Measurements from ENCODE around the gene CARD8. TPM values are rescaled to one million over a fixed set of nuclear protein-coding genes. Genes with fewer than 3 reads are reported as not detected.
"Not testable (repeated sequence)": the region's sequence is repeated elsewhere in the genome, so short reads cannot be mapped to it uniquely, and the experiment has no call there.

Gene CARD8, protein sequence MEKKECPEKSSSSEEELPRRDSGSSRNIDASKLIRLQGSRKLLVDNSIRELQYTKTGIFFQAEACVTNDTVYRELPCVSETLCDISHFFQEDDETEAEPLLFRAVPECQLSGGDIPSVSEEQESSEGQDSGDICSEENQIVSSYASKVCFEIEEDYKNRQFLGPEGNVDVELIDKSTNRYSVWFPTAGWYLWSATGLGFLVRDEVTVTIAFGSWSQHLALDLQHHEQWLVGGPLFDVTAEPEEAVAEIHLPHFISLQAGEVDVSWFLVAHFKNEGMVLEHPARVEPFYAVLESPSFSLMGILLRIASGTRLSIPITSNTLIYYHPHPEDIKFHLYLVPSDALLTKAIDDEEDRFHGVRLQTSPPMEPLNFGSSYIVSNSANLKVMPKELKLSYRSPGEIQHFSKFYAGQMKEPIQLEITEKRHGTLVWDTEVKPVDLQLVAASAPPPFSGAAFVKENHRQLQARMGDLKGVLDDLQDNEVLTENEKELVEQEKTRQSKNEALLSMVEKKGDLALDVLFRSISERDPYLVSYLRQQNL
- 10 to 100 TPM; 29.1 to 62.3 (median 39.7) TPM for polyA plus RNA-seq (ENCODE audit: insufficient read length in 10 of 10)
- long read RNA-seq, donor 1, result 0 reads
- long read RNA-seq, donor 2, result 0 reads
- long read RNA-seq, donor 3, result 0 reads
- long read RNA-seq, donor 4, partial matches to known transcripts, result 0 of 1 reads
- long read RNA-seq, donor 4, other reads (novel, unspliced or antisense), result 0 of 1 reads
- long read RNA-seq, donor 5, partial matches to known transcripts, result 0 of 1 reads
- long read RNA-seq, donor 5, other reads (novel, unspliced or antisense), result 0 of 1 reads
- long read RNA-seq, donor 6, full-length matches to known transcripts, result 2 of 2 reads
- long read RNA-seq, donor 6, partial matches to known transcripts, result 0 of 2 reads
- long read RNA-seq, donor 6, other reads (novel, unspliced or antisense), result 0 of 2 reads
- long read RNA-seq, donor 7, result 0 reads
- long read RNA-seq, donor 8, partial matches to known transcripts, result 0 of 2 reads
- long read RNA-seq, donor 8, other reads (novel, unspliced or antisense), result 0 of 2 reads
- long read RNA-seq, donor 9, result 0 reads

DNA sequence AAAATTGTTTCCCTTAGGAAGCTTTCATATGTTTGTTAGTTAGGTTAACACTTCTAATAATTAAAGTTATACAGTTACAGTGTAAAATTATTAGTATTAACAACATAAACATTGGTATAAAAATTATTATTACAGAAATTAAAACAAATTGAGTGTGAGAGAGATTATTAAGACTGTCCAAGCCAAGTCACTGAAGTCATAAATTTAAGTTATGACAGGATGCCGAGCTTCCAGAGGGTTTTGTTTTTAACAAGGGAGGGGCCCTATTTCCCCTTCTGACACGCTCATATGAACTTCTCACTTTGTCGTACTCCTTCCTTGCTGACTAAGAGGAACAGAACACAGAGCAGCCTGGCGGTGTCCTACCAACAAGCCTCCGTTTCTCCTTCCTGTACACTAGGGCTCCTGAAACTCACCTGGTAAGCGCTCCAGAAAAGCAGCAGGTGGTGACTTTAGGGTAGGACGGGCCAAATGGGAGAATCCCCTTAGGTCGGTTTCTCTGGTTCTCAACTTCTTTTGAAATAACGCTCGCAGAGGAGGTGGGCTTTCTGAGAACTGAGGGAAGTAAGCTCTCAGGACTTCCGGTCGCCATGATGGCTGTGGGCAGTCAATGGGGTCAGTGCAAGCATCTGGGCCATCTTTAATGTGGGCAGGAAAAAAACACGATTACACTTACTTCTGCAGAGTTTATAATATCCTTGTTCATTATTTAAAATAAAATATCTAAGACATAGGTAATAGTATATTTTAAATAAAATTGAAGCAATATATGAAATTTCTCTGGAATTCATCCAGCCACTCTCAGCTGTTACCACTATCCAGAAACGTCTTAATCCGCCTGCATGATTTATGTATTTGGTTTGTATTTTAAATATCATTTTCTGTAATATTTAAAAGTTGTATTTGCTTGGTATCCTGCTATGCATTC, at the start of gene CARD8:
TSS of gene CARD8 (minus strand) at position 537 of the 928 bp plus-strand sequence. CDS start 14,892 bp downstream, outside the sequence.
- peak; percentile 91 to 97 (median 92) for DNase-seq

DNA sequence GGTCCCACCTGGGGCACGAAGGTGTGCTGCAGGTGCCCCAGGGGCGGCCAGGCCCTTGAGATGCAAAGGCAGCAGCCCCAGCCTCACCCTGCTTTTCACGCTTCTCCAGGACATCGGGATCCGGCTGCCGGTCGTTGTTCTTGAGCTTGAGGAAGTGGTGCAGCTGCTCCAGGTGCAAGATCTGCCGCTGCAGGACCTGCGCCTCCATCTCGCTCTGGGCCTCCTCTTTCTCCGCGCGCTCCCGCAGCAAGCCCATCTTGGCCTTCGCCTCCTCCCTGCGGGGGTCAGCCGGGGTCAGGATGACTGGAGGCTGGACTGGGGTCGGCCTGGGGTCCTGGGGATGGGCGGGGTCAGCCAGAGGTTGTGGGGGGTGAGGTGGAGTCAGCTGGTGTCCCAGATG, 48.2 kb upstream of the CARD8 start:
- DNase-seq, result no peak

DNA sequence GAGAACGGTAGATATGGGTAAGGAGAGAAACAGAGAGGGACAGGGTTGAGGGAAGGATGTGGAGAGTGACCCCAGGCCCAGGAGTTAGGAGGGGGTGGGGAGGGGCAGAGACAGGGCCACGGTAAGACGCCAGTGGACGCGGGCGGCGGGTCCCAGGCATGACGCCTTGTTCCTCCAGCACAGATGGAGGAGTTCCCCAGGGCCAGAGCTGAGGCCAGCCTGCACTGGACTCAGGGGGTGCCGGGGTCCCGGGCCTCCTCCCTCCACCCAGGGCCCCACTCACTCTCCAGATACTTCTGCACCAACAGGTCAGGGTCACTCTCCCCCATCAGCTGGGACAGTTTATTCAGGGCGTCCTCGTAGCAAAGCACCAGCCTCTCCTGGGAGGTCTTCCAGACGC, 47.7 kb upstream of the CARD8 start:
- no peak for DNase-seq

DNA sequence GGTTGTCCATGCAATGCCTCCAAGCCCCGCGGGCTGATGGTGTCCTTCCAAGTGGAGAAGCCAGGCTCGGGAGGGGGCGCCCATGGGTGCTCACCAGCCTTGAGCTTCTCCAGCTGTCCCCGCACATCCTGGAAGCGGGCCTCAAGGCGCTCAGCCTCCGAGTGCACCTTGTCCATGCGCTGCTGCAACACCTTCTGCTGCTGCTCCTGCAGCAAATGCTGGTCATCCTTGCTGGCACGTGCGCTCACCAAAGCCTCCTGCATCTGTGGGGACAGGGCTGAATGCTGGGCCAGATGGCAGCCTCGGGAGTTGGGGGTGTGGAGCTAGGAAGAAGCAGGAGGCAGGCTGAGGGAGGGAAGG, 46.9 kb upstream of the CARD8 start:
- DNase-seq, result no peak

DNA sequence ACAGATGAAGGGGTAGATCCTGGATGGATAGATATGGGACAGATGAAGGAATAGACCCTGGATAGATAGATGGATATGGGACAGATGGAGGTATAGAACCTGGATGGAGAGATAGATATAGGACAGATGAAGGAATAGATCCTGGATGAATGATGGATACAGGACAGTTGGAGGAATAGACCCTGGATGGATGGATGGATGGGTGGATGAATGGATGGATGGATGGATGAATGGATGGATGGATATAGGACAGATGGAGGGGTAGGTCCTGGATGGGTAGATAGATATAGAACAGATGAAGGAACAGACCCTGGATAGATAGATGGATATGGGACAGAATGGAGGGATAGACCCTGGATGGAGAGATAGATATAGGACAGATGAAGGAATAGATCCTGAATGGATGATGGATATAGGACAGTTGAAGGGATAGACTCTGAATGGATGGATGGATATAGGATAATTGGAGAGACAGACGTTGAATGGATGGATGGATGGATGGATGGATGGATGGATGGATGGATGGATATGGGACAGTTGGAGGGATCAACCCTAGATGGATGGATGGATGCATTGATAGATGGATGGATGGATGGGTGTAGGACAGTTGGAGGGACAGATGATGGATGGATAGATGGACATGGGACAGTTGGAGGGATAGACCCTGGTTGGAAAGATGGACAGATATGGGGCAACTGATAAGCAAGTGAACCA, 46.3 kb upstream of the CARD8 start:
- no peak for DNase-seq

DNA sequence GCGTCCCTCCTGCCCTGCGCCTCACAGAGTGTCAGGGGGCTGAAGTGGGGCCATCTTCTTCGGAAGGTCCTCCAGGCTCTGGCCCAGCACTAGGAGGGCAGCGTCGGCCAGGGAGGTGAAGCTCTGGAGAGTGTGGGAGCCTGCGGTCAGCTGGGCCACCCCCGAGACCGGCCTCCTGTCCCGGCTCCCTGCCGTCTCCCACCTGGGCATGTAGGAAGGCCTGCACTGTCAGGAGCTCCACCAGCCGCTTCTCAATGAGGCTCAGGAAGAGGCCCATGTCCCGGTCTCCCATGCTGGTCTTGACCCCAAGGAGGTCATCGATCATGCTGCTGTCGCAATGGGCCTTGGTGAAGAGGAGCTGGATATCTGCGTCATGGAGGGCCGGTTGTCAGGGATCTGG, 42.3 kb upstream of the CARD8 start:
- no peak for DNase-seq

DNA sequence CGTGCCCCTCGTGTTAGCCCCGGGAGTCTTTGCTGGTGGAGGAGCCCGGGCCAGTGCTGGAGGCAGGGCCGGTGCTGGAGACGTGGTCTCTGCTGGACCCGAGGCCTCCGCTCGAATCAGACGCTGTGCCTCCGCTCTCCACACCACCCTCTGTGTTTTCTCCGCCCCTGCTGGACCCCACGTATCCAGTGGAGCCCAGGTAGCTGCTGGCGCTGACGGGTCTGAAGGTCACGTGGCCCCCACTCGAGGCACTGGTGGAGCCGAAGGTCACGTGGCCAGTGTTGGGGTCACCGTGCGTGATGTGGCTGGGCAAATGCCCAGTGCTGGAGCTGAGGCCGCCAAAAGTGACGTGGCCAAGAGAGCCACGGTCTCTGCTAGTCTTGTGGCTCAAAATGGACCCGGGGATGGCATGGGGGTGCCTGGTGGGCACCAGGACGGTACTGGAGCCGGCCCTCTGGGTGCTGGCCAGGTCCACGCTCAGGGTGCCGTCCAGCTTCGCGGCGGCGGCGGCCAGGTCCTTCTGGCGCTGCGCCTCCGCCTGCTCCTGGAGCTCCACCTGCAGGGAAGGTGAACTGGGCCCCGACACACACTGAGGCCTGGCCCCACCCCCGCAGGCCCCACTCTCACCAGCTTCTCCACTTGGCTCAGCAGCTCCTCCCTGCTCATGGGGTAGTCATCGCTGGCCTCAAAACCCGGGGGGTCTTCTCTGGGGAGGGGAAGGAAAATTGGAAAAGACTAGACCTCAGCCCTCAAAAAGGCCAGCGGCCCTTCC, 41.4 kb upstream of the CARD8 start:
- no peak for DNase-seq

DNA sequence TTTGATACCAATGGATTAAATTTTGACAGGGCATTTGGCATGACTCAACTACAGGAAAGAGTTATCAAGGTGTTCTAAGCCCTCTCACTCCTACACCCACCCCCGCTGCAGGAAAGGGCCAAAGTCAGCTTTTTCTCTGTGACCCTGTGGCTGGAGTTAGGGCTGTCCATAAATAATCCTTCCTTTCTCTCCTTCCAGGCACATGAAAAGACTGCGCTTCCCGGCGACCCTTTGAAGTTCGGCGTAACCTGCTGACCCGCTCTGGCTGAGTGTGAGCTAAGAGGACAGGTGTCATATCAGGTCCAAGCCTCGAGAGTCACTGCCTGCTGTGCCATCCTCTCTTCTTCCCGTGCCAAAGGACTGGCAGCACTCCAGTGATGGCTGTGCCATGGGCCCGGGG, 39.7 kb upstream of the CARD8 start:
- DNase-seq, result no peak

DNA sequence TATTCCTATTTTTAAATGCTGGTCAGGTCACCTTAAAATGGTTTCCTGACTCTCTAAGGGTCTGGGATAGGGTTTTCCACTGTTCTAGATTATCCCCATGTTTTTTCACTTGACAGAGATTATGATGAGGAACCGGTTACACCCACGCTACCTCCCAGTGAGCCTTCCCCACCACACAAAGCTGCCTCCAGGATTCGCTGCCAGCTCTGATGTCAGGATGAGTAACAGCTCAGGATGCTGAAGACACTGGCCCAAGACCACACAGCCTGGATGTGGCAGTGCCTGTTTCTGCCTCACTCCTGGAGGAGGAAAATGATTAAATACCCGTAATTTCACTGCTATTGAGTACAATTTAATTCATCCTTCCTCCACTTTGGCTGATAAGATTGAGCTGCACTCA, 37.1 kb upstream of the CARD8 start:
- DNase-seq, result peak in 1 of 3 donors; percentile 47

DNA sequence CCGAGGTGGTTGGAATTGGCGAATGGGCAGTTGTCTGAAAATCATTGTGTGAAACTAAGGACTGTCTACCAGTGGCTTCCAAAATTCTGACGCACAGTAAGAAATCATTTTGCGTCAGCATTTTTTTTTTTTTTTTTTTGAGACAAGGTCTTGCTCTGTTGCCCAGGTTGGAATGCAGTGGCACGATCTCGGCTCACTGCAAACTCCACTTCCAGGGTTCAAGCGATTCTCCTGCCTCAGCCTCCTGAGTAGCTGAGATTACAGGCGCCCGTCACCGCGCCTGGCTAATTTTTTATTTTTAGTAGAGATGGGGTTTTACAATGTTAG, 35.7 kb upstream of the CARD8 start:
- DNase-seq, result not testable (repeated sequence)

DNA sequence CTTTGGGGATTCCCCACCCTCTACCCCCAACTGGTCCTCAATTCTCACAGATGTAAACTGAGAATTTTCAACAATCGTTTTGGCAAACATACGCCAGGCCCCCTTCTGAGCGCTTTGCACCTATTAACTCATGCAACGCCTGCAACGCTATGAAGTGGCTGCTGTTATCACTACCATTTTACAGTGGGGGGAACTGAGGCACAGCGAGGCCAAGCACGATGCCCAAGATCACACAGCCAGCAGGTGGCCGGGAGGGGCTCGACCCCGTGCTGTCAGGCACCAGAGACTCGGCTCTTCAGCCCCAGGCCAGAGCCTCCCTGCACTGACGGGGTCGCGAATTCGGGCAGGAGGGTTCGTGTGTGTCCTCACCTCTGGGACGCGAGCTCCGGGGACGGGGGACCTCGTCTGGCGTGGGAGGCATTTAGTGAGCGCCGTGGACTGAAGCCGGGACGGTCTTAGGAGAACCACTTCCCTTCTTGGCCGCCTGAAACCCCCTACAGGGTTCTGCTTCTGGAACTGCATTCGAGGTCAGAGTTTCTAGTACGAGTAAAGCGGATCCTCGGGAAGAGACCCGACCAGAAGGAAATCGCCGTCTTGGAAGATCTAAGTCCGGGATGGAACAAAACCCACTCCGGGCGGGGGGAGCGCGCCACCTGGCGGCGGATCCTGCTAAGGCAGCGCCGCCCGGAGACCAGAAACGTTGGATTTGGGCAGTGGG, 35.2 kb upstream of the CARD8 start:
- DNase-seq, result peak; percentile 78 to 94 (median 91)

DNA sequence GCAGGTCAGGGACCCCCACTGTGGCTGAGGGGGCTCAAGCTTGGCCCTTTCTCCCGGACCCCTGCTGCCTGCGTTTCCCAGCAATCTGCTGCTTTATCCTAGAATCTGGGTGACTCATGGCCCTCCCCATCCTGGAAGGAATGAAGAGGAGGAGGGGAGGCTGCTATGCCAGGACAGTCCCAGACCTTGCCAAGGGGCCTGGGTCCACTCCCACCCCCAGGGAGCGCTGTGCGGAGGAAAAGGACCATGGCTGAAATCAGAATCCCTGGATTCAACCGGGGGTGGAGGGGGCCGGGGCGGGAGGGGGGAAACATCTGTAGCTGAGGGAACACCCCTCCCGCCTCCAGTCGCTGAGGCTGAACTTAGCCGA, 34.7 kb upstream of the CARD8 start:
- peak; percentile 41 to 57 (median 53) for DNase-seq

DNA sequence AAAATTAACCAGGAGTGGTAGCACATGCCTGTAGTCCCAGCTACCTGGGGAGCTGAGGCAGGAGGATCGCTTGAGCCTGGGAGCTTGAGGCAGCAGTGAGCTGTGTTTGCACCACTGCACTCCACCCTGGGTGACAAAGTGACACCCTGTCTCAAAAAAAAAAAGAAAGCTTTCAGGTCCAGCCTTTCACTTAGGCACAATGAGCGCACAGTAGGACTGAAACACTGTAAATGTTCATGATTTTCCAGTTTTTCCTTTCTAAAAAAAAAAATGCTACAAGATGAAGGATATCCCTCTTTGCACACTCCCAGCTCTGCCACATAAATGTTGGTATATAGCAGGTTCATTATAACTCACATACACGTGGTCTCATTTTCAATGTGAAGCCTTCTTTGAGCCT, 32.0 kb upstream of the CARD8 start:
- no peak for DNase-seq

DNA sequence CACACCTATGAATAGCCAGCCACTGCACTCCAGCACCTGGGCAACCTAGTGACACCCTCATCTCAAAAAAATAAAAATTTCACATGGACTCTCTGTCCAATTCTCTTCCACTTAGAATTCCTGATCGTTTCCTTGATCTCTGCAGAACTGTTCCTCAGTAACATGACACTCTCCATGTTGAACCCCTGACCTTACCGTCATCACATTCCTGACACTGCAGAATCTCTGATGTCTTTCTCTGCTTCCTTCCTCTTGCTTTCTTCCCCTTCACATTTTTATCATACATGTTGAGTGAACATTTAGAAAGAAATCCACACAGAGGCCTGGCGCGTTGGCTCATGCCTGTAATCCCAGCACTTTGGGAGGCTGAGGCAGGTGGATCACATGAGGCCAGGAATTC, 29.2 kb upstream of the CARD8 start:
- DNase-seq, result peak in 1 of 3 donors; percentile 32

DNA sequence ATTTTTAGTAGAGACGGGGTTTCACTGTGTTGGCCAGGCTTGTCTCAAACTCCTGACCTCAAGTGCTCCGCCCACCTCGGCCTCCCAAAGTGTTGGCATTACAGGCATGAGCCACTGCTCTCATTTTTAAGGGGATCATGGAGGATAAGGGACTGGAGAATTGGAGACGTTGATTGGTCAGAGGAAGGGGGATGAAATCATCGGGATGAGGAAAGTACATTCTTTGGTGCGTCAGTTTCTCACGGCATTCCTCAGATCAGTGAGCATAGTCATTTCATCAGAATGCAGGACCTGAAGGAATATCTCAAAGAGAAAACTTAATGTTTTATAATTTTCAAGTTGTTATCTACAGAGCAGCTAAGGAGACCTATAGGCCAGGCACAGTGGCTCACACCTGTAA, 28.2 kb upstream of the CARD8 start:
- DNase-seq, result peak in 1 of 3 donors; percentile 81

DNA sequence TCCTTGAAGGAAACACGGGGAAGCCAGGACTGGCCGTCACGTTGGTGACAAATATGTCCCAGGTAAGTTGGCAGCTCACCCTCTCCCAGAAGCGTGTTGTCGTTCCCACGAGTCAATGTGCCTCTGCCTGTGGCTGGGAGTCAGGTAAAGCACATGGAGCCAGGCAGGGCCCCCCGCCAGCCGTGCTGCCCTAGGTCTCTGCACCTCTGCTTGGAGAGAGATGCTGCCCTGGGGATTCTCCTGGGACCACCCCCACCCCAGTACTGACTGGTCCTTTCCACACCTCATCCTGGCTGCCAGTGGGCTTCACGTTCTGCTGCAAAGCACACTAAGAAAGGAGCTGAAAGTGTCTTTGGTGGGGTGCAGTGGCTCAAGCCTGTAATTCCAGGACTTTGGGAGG, 24.0 kb upstream of the CARD8 start:
- no peak for DNase-seq

DNA sequence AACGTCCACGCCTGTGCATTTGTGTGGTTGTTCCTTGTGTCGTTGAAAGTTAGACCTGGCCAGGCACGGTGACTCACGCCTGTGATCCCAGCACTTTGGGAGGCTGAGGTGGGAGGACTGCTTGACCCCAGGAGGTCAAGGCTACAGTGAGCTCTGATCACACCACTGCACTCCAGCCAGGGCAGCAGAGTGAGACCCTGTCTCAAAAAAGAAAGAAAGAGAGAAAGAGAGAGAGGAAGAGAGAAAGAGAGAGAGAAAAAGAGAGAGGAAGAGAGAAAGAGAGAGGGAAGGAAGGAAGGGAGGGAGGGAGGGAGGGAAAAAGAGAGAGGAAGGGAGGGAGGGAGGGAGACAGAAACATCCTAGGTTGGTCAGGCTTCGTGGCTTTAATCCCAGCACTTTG, 19.2 kb upstream of the CARD8 start:
- no peak for DNase-seq

DNA sequence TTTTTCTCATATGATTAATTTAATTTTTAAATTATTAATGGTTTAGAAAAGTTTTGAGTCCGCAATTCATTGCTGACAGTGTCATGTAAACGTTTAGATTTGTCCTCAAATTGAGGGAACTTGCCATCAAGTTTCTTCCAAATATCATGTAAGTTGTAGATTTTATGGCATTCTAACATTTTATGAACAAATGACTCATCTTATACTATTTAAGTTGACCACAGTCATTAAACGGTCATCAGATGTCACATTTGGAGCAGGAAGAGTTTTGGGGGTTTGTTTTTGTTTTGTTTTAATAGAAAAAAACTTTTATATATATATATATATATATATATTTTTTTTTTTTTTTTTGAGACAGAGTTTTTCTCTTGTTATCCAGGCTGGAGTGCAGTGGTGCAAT, 18.5 kb upstream of the CARD8 start:
- no peak for DNase-seq

DNA sequence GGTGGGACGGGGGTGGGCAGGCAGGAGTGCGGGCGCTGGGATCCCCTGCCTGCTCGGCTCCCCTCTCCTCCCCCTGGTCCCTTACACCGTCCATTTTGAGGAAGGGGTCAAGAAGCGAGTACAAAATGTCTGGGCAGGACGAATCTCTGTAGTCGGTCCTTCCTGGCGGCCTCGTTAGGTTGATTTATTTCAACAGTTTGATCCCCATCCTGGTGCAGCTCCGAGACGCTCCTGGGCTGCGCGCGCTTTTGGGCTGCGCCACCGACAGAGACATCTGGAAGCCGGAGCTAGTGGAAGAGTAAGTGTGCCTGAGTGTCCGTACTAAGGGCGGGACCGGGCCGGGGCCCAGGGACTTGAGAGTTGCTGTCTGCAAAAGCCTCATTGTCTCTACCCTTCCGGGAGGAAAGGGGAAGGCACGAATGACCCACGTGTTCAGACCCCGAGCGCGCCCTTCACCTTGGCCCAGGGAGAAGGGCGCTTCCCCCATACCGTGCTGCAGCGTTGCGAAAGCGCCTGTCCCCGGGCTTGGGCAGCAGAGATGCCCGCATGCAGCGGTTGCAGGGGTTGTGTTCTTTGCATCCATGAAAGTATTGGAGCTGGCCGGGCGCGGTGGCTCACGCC, 15.9 kb upstream of the CARD8 start:
- peak; percentile 46 to 92 (median 67) for DNase-seq
